GM23338 (cell line): ENCODE measurements around the gene TSHZ2. TPM values are rescaled to one million over a fixed set of nuclear protein-coding genes. Genes with fewer than 3 reads are reported as not detected.

Experiments used
- ATAC-seq: fragments of 200-7000 bp; cut with Tn5 transposase; 3 replicates; pipeline ENCODE4 v1.9.1; 2020
- DNase-seq: peaks from one replicate; pipeline ENCODE4 v3.0.0-alpha.2; 2015; ENCODE audit warnings: low spot score
- H2AFZ ChIP-seq: fragments of 200-600 bp; sonication (generic); 2 replicates; pipeline ENCODE4 v1.8.0; 2016; ENCODE audit warnings: antibody characterized with exemption, mild to moderate bottlenecking, moderate library complexity
- H3F3A ChIP-seq: fragments of 200-600 bp; sonication (generic); replicated peaks from 2 replicates; pipeline ENCODE4 v1.8.0; 2017; ENCODE audit warnings: antibody characterized with exemption, mixed run types, low read depth
- H3K27ac ChIP-seq: fragments of 200-600 bp; sonication (generic); 2 replicates; pipeline ENCODE4 v1.6.1; 2016; ENCODE audit warnings: low read depth
- H3K27me3 ChIP-seq: fragments of 200-600 bp; sonication (generic); 2 replicates; pipeline ENCODE4 v1.8.0; 2016; ENCODE audit warnings: mild to moderate bottlenecking, mixed run types, moderate library complexity; ENCODE audit not compliant: insufficient read depth
- H3K36me3 ChIP-seq: fragments of 200-600 bp; sonication (generic); 2 replicates; pipeline ENCODE4 v1.8.0; 2016; ENCODE audit warnings: mild to moderate bottlenecking; ENCODE audit not compliant: insufficient read depth
- H3K4me1 ChIP-seq: fragments of 200-600 bp; sonication (generic); 2 replicates; pipeline ENCODE4 v1.8.0; 2016; ENCODE audit warnings: mild to moderate bottlenecking, moderate library complexity; ENCODE audit not compliant: insufficient read depth
- H3K4me2 ChIP-seq: fragments of 200-600 bp; sonication (generic); 2 replicates; pipeline ENCODE4 v1.7.1; 2017; ENCODE audit warnings: mixed run types
- H3K4me3 ChIP-seq: fragments of 200-600 bp; sonication (generic); 2 replicates; pipeline ENCODE4 v1.6.1; 2016; ENCODE audit warnings: mixed run types
- H3K79me2 ChIP-seq: fragments of 200-600 bp; sonication (generic); replicated peaks from 2 replicates; pipeline ENCODE4 v1.8.0; 2017; ENCODE audit warnings: mild to moderate bottlenecking; ENCODE audit not compliant: insufficient read depth
- H3K9me2 ChIP-seq: fragments of 200-600 bp; sonication (generic); 2 replicates; pipeline ENCODE4 v1.8.0; 2017; ENCODE audit not compliant: insufficient read depth
- H4K20me1 ChIP-seq: fragments of 200-600 bp; sonication (generic); replicated peaks from 2 replicates; pipeline ENCODE4 v1.8.0; 2017; ENCODE audit warnings: mild to moderate bottlenecking; ENCODE audit not compliant: insufficient read depth
- H3K27ac Mint-ChIP-seq: 2 replicates; pipeline ENCODE4 v1.8.0; 2020; ENCODE audit warnings: inconsistent platforms, mild to moderate bottlenecking, moderate library complexity, mixed read lengths
- H3K27me3 Mint-ChIP-seq: 3 replicates; pipeline ENCODE4 v1.8.0; 2022; ENCODE audit warnings: low read depth, mild to moderate bottlenecking, moderate library complexity, mixed read lengths, inconsistent platforms; ENCODE audit not compliant: insufficient read depth, poor library complexity
- H3K36me3 Mint-ChIP-seq: 3 replicates; pipeline ENCODE4 v1.8.0; 2021; ENCODE audit warnings: low read depth, mild to moderate bottlenecking, inconsistent platforms, moderate library complexity, mixed read lengths
- H3K4me1 Mint-ChIP-seq: 3 replicates; pipeline ENCODE4 v1.8.0; 2020; ENCODE audit warnings: mild to moderate bottlenecking, inconsistent platforms, mixed read lengths
- H3K4me3 Mint-ChIP-seq: 3 replicates; pipeline ENCODE4 v1.8.0; 2021; ENCODE audit warnings: moderate library complexity, mild to moderate bottlenecking, inconsistent platforms, mixed read lengths
- H3K9me3 Mint-ChIP-seq: 3 replicates; pipeline ENCODE4 v1.8.0; 2020; ENCODE audit warnings: moderate library complexity, mild to moderate bottlenecking, inconsistent platforms, mixed read lengths
- CREB1 ChIP-seq: fragments of 250-450 bp; sonication (Bioruptor Pico); IDR thresholded peaks from 2 replicates; pipeline ENCODE4 v1.5.0; 2020; ENCODE audit warnings: low read depth, mild to moderate bottlenecking, moderate library complexity
- CTCF ChIP-seq, 2 experiments: fragments of 200-600 bp in 1 of 2; sonication (generic) in 1 of 2; conservative IDR thresholded peaks; 2 replicates each; pipeline versions ENCODE4 v1.5.1 to v1.6.1; 2016 to 2017; ENCODE audit warnings: antibody characterized with exemption in 2 of 2, low read depth in 2 of 2, mild to moderate bottlenecking in 2 of 2, moderate library complexity in 1 of 2
- EZH2 ChIP-seq: fragments of 200-600 bp; sonication (generic); IDR thresholded peaks from one replicate; pipeline ENCODE4 v1.8.0; 2017; ENCODE audit warnings: antibody characterized with exemption, mild to moderate bottlenecking, low read depth; ENCODE audit not compliant: unreplicated experiment
- EZH2phosphoT487 ChIP-seq: fragments of 200-600 bp; sonication (generic); IDR thresholded peaks from one replicate; pipeline ENCODE4 v1.8.1; 2018; ENCODE audit warnings: antibody characterized with exemption; ENCODE audit not compliant: unreplicated experiment
- NANOG ChIP-seq: IDR thresholded peaks from 2 replicates; pipeline ENCODE4 v1.6.1; 2016; ENCODE audit warnings: antibody characterized with exemption, borderline replicate concordance
- POLR2AphosphoS5 ChIP-seq: IDR thresholded peaks from 2 replicates; pipeline ENCODE4 v1.6.1; 2016; ENCODE audit warnings: antibody characterized with exemption, low read depth
- STAT1 ChIP-seq: IDR thresholded peaks from one replicate; pipeline ENCODE4 v1.6.1; 2016; ENCODE audit warnings: antibody characterized with exemption; ENCODE audit not compliant: unreplicated experiment
- ZNF114 ChIP-seq: fragments of 250-450 bp; sonication (Bioruptor Pico); IDR thresholded peaks from 2 replicates; pipeline ENCODE4 v1.5.0; 2020; ENCODE audit warnings: mild to moderate bottlenecking, moderate library complexity
- ZNF331 ChIP-seq: fragments of 250-450 bp; sonication (Bioruptor Pico); IDR thresholded peaks from 2 replicates; pipeline ENCODE4 v1.5.0; 2020; ENCODE audit warnings: low read depth, mild to moderate bottlenecking, moderate library complexity
- polyA plus RNA-seq: library from polyadenylated mRNA; unstranded; fragments of >200 nt; fragmentation: Nextera tagmentation; extraction: Ambion mirVana; gene quantifications from 2 replicates; pipeline ENCODE4 v1.2.1, GENCODE V29; 2016
- total RNA-seq: library from RNA; depleted of rRNA; stranded (reverse); fragments of >200 nt; shearing (Covaris generic); gene quantifications from 2 replicates; pipeline ENCODE4 v1.2.3, GENCODE V29; 2014
- TF ChIP-seq, protein P1 (sequence below): IDR thresholded peaks from one replicate; pipeline ENCODE4 v1.6.1; 2018; ENCODE audit warnings: antibody characterized with exemption; ENCODE audit not compliant: unreplicated experiment
- TF ChIP-seq, protein P2 (sequence below): fragments of 250-450 bp; sonication (Bioruptor Pico); IDR thresholded peaks from 2 replicates; pipeline ENCODE4 v1.5.0; 2020; ENCODE audit warnings: mild to moderate bottlenecking, moderate library complexity
- TF ChIP-seq, protein P3 (sequence below): IDR thresholded peaks from 2 replicates; pipeline ENCODE4 v1.6.1; 2016; ENCODE audit warnings: antibody characterized with exemption

Gene TSHZ2
- total and polyA plus RNA-seq, 2 experiments from 2014 or later, result 0.49 to 1.3 TPM

DNA sequence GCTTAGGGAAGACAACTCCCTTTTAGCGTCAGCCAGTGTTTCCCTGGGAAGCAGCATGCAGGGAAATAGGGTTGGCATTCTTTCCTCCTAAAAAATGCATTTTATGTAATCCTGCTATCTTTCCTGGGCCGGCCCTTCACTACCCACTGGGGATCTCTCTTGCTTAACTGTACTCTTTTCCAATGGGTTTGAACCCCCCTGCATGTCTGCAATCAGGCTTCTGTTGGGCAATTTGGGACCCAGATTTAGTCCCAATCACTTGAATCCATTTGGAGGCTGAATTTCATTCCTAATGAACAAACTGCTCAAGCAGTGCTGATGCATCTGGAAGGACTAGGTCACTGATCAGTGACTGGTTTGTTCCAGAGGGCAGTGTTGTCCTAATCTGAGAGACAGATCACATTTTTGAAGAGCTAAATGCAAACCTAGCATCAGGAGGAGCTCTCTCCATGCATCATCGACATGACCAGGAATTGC is 152.0 kb downstream of the TSHZ2 start:
- Histone ChIP-seq H3K9me2 (no peaks in the 10 kb centered on the region), H3K27me3 (no peaks in the 10 kb centered on the region), H3K27ac (no peak overlapping the region), H2AFZ (no peak overlapping the region), H4K20me1 (no peaks in the 10 kb centered on the region), H3K4me2 (no peak overlapping the region), H3K4me3 (no peak overlapping the region), H3K36me3 (no peaks in the 10 kb centered on the region), H3F3A (no peaks in the 10 kb centered on the region), H3K4me1 (peaks cover 9% of the 10 kb centered on the region), H3K79me2 (no peaks in the 10 kb centered on the region)
- peaks cover 3% of the 10 kb centered on the region for H3K27me3 Mint-ChIP-seq
- H3K4me3 Mint-ChIP-seq, result no peak overlapping the region
- DNase-seq, result no peak
- no peak for ATAC-seq
- no peak overlapping the region for H3K27ac Mint-ChIP-seq
- TF ChIP-seq, protein P1, sequence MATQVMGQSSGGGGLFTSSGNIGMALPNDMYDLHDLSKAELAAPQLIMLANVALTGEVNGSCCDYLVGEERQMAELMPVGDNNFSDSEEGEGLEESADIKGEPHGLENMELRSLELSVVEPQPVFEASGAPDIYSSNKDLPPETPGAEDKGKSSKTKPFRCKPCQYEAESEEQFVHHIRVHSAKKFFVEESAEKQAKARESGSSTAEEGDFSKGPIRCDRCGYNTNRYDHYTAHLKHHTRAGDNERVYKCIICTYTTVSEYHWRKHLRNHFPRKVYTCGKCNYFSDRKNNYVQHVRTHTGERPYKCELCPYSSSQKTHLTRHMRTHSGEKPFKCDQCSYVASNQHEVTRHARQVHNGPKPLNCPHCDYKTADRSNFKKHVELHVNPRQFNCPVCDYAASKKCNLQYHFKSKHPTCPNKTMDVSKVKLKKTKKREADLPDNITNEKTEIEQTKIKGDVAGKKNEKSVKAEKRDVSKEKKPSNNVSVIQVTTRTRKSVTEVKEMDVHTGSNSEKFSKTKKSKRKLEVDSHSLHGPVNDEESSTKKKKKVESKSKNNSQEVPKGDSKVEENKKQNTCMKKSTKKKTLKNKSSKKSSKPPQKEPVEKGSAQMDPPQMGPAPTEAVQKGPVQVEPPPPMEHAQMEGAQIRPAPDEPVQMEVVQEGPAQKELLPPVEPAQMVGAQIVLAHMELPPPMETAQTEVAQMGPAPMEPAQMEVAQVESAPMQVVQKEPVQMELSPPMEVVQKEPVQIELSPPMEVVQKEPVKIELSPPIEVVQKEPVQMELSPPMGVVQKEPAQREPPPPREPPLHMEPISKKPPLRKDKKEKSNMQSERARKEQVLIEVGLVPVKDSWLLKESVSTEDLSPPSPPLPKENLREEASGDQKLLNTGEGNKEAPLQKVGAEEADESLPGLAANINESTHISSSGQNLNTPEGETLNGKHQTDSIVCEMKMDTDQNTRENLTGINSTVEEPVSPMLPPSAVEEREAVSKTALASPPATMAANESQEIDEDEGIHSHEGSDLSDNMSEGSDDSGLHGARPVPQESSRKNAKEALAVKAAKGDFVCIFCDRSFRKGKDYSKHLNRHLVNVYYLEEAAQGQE, result no peak
- TF ChIP-seq EZH2, result no peak
- TF ChIP-seq POLR2AphosphoS5, result no peak
- no peak for TF ChIP-seq ZNF114 (CRISPR knock-in tag)
- TF ChIP-seq EZH2phosphoT487, result no peak
- TF ChIP-seq CREB1 (CRISPR knock-in tag), result no peak
- no peak for TF ChIP-seq CTCF (conservative IDR thresholded peaks at IDR 0.05; ENCODE audit: low read depth in 2 of 2)
- TF ChIP-seq, protein P2, sequence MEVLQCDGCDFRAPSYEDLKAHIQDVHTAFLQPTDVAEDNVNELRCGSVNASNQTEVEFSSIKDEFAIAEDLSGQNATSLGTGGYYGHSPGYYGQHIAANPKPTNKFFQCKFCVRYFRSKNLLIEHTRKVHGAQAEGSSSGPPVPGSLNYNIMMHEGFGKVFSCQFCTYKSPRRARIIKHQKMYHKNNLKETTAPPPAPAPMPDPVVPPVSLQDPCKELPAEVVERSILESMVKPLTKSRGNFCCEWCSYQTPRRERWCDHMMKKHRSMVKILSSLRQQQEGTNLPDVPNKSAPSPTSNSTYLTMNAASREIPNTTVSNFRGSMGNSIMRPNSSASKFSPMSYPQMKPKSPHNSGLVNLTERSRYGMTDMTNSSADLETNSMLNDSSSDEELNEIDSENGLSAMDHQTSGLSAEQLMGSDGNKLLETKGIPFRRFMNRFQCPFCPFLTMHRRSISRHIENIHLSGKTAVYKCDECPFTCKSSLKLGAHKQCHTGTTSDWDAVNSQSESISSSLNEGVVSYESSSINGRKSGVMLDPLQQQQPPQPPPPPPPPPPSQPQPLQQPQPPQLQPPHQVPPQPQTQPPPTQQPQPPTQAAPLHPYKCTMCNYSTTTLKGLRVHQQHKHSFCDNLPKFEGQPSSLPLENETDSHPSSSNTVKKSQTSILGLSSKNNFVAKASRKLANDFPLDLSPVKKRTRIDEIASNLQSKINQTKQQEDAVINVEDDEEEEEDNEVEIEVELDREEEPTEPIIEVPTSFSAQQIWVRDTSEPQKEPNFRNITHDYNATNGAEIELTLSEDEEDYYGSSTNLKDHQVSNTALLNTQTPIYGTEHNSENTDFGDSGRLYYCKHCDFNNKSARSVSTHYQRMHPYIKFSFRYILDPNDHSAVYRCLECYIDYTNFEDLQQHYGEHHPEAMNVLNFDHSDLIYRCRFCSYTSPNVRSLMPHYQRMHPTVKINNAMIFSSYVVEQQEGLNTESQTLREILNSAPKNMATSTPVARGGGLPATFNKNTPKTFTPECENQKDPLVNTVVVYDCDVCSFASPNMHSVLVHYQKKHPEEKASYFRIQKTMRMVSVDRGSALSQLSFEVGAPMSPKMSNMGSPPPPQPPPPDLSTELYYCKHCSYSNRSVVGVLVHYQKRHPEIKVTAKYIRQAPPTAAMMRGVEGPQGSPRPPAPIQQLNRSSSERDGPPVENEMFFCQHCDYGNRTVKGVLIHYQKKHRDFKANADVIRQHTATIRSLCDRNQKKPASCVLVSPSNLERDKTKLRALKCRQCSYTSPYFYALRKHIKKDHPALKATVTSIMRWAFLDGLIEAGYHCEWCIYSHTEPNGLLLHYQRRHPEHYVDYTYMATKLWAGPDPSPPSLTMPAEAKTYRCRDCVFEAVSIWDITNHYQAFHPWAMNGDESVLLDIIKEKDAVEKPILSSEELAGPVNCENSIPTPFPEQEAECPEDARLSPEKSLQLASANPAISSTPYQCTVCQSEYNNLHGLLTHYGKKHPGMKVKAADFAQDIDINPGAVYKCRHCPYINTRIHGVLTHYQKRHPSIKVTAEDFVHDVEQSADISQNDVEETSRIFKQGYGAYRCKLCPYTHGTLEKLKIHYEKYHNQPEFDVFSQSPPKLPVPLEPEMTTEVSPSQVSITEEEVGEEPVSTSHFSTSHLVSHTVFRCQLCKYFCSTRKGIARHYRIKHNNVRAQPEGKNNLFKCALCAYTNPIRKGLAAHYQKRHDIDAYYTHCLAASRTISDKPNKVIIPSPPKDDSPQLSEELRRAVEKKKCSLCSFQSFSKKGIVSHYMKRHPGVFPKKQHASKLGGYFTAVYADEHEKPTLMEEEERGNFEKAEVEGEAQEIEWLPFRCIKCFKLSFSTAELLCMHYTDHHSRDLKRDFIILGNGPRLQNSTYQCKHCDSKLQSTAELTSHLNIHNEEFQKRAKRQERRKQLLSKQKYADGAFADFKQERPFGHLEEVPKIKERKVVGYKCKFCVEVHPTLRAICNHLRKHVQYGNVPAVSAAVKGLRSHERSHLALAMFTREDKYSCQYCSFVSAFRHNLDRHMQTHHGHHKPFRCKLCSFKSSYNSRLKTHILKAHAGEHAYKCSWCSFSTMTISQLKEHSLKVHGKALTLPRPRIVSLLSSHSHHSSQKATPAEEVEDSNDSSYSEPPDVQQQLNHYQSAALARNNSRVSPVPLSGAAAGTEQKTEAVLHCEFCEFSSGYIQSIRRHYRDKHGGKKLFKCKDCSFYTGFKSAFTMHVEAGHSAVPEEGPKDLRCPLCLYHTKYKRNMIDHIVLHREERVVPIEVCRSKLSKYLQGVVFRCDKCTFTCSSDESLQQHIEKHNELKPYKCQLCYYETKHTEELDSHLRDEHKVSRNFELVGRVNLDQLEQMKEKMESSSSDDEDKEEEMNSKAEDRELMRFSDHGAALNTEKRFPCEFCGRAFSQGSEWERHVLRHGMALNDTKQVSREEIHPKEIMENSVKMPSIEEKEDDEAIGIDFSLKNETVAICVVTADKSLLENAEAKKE (CRISPR knock-in tag), result no peak
- TF ChIP-seq NANOG, result no peak
- no peak for TF ChIP-seq ZNF331
- TF ChIP-seq STAT1, result no peak
- TF ChIP-seq, protein P3, sequence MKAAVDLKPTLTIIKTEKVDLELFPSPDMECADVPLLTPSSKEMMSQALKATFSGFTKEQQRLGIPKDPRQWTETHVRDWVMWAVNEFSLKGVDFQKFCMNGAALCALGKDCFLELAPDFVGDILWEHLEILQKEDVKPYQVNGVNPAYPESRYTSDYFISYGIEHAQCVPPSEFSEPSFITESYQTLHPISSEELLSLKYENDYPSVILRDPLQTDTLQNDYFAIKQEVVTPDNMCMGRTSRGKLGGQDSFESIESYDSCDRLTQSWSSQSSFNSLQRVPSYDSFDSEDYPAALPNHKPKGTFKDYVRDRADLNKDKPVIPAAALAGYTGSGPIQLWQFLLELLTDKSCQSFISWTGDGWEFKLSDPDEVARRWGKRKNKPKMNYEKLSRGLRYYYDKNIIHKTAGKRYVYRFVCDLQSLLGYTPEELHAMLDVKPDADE, result no peak
- peaks cover 23% of the 10 kb centered on the region for H3K4me1 Mint-ChIP-seq
- H3K9me3 Mint-ChIP-seq, result no peaks in the 10 kb centered on the region
- no peaks in the 10 kb centered on the region for H3K36me3 Mint-ChIP-seq
